Uterus (tissue), 4 donors: Measurements from ENCODE around the gene EXOC4. TPM values are rescaled to one million over a fixed set of nuclear protein-coding genes. Genes with fewer than 3 reads are reported as not detected.

ENCODE experiments used
- DNase-seq, 2 donors: peaks; one replicate each; pipeline ENCODE4 v3.0.0-alpha.2; 2019 to 2020
- H3K27ac ChIP-seq, 2 donors: fragments of 200-600 bp; sonication (generic); 1 replicate in 1 of 2; 2 replicates in 1 of 2; pipeline ENCODE4 v1.5.1; 2016 to 2018
- H3K27me3 ChIP-seq, 2 donors: fragments of 200-600 bp; sonication (generic); one replicate each; pipeline ENCODE4 v1.5.1; 2018 to 2019; ENCODE audit warnings: control low read depth in 1 of 2
- H3K36me3 ChIP-seq, 2 donors: fragments of 200-600 bp; sonication (generic); one replicate each; pipeline ENCODE4 v1.5.1; 2019; ENCODE audit warnings: control low read depth in 1 of 2
- H3K4me1 ChIP-seq, 2 donors: fragments of 200-600 bp; sonication (generic); one replicate each; pipeline ENCODE4 v1.5.1; 2018 to 2019; ENCODE audit warnings: control low read depth in 1 of 2
- H3K4me3 ChIP-seq, 2 donors: fragments of 200-600 bp; sonication (generic); 1 replicate in 1 of 2; 2 replicates in 1 of 2; pipeline ENCODE4 v1.5.1; 2018 to 2019; ENCODE audit warnings: mild to moderate bottlenecking in 1 of 2
- H3K9me3 ChIP-seq, 2 donors: fragments of 200-600 bp; sonication (generic); one replicate each; pipeline ENCODE4 v1.5.1; 2019; ENCODE audit warnings: control low read depth in 1 of 2
- POLR2A ChIP-seq, 2 donors: fragments of 450-650 bp; IDR thresholded peaks; one replicate each; pipeline ENCODE4 v1.6.1; 2016; ENCODE audit warnings: antibody characterized with exemption in 2 of 2, mild to moderate bottlenecking in 1 of 2, moderate library complexity in 1 of 2
- intact Hi-C: fragments of 100-400 bp; cut with DNase I; formaldehyde crosslinking; loops from one replicate; pipeline ENCODE4 v1.15.1; 2023; ENCODE audit warnings: low total_unique reads
- total RNA-seq, 4 donors: library from RNA; depleted of rRNA in 3 of 4; stranded (reverse); fragments of >200 nt in 3 of 4; gene quantifications; one replicate each; pipeline versions ENCODE4 v1.1.0 to v1.2.4, GENCODE V29; 2014 to 2023
- TF ChIP-seq, protein P1 (sequence below), 4 experiments: fragments of 200-600 bp in 2 of 4; fragments of 450-650 bp in 2 of 4; sonication (generic) in 2 of 4; IDR thresholded peaks; one replicate each; pipeline ENCODE4 v1.5.1; 2016 to 2019; ENCODE audit warnings: antibody characterized with exemption in 4 of 4, mild to moderate bottlenecking in 2 of 4, moderate library complexity in 1 of 4
- donor health status: DM: yes; HTN: yes; CAD: no.

Gene EXOC4
- total RNA-seq, 4 donors from 2014 or later = 27.2 to 126 (median 65.4) TPM

DNA sequence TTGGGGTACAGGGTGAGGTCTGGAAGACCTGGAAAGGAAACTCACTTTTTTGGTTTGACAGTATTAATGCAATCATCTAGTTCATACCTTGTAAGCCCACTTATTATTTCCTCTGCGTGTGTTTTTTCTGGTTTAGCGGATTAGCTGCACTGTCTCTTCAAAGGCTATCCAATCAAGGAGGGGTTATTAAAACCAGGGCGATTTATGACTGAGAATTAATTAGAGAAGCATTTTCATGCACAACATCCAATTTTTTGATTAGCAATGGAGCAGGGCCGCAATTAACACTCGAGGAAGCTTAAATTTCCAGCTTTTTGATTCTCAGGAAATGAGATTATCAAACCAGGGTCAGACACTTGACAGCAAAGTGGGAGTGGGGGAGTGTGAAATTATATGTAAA is 248.9 kb downstream of the EXOC4 start:
- H3K4me1 ChIP-seq = no peaks in the 10 kb centered on the region
- TF ChIP-seq, protein P1, sequence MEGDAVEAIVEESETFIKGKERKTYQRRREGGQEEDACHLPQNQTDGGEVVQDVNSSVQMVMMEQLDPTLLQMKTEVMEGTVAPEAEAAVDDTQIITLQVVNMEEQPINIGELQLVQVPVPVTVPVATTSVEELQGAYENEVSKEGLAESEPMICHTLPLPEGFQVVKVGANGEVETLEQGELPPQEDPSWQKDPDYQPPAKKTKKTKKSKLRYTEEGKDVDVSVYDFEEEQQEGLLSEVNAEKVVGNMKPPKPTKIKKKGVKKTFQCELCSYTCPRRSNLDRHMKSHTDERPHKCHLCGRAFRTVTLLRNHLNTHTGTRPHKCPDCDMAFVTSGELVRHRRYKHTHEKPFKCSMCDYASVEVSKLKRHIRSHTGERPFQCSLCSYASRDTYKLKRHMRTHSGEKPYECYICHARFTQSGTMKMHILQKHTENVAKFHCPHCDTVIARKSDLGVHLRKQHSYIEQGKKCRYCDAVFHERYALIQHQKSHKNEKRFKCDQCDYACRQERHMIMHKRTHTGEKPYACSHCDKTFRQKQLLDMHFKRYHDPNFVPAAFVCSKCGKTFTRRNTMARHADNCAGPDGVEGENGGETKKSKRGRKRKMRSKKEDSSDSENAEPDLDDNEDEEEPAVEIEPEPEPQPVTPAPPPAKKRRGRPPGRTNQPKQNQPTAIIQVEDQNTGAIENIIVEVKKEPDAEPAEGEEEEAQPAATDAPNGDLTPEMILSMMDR (IDR thresholded peaks at IDR 0.05) = no peak
- no peak for TF ChIP-seq POLR2A (IDR thresholded peaks at IDR 0.05)
- no peaks in the 10 kb centered on the region for H3K36me3 ChIP-seq
- intact Hi-C loops = no loop called here
- H3K9me3 ChIP-seq = no peaks in the 10 kb centered on the region
- H3K27ac ChIP-seq = no peak overlapping the region
- DNase-seq = no peak
- H3K27me3 ChIP-seq = no peaks in the 10 kb centered on the region
- no peak overlapping the region for H3K4me3 ChIP-seq

DNA sequence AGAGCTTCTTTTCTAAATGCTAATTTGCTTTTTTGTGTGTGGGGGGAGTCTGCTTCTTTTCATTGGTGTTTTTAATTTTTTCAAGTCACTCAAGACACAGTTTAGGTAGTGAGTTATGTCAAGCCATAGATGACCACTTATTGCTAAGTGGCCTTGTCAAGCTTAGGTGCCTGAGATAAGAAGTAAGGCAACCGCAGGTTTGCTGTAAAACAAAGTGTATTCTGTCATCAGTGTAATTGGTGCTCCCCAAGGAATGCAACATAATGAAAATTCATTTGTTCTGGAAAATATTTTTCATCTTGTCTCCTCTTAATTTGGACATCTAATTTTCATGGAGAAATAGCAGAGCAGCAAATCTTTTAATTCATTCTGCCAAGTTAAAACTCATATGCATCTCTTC is 249.6 kb downstream of the EXOC4 start:
- H3K36me3 ChIP-seq = no peaks in the 10 kb centered on the region
- no peak for TF ChIP-seq POLR2A (IDR thresholded peaks at IDR 0.05)
- TF ChIP-seq, protein P1 (IDR thresholded peaks at IDR 0.05) = no peak
- no peak for DNase-seq
- no peaks in the 10 kb centered on the region for H3K27me3 ChIP-seq
- intact Hi-C loops = no loop called here
- H3K27ac ChIP-seq = no peak overlapping the region
- no peak overlapping the region for H3K4me3 ChIP-seq
- no peaks in the 10 kb centered on the region for H3K4me1 ChIP-seq
- H3K9me3 ChIP-seq = no peaks in the 10 kb centered on the region

DNA sequence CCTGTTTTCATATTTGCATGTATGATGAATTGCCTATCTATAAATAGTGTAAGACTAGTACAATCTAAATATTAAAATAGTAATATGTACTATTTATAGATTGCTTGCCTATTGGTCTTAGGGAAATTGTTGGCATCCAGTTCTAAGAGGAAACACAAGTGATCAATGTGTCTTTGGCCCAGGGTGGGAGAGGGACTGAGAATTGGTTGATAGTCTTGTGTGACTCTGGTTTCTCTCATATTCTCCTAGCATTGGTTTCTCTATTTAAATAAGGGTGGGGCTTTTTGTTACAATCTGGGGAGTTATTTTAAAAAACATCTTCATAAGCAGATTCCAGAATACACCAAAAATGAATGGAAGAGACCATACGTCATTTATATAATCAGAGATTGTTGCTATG is 250.1 kb downstream of the EXOC4 start:
- H3K27me3 ChIP-seq = no peaks in the 10 kb centered on the region
- H3K36me3 ChIP-seq = no peaks in the 10 kb centered on the region
- TF ChIP-seq, protein P1 (IDR thresholded peaks at IDR 0.05) = no peak
- no peak for TF ChIP-seq POLR2A (IDR thresholded peaks at IDR 0.05)
- H3K27ac ChIP-seq = no peak overlapping the region
- no peak for DNase-seq
- intact Hi-C loops = no loop called here
- H3K4me3 ChIP-seq = no peak overlapping the region
- no peaks in the 10 kb centered on the region for H3K4me1 ChIP-seq
- H3K9me3 ChIP-seq = no peaks in the 10 kb centered on the region

DNA sequence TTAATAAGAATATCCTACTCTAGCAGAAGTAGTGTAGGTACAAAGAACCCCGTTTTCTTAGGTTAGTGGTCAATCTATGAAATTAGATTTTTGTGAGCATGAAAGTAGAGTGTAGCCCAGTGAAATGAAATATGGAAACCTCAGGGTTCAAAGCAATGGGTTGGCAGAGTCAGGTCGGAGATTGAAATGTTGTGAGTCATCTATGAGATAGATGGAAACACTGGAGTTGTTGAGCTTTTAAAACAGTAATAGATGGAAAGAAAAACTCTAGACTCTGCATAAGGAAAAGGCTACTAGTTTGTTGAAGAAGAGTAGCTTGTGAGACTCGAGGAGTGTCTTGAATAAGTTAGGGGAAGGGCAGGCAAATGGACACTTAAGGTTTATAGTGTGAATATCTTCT is 251.9 kb downstream of the EXOC4 start:
- Histone ChIP-seq H3K27me3 (no peaks in the 10 kb centered on the region), H3K36me3 (no peaks in the 10 kb centered on the region), H3K4me1 (no peaks in the 10 kb centered on the region), H3K9me3 (no peaks in the 10 kb centered on the region), H3K4me3 (no peak overlapping the region), H3K27ac (no peak overlapping the region)
- TF ChIP-seq, protein P1 (IDR thresholded peaks at IDR 0.05) = no peak
- no peak for TF ChIP-seq POLR2A (IDR thresholded peaks at IDR 0.05)
- DNase-seq = no peak
- intact Hi-C loops = no loop called here

DNA sequence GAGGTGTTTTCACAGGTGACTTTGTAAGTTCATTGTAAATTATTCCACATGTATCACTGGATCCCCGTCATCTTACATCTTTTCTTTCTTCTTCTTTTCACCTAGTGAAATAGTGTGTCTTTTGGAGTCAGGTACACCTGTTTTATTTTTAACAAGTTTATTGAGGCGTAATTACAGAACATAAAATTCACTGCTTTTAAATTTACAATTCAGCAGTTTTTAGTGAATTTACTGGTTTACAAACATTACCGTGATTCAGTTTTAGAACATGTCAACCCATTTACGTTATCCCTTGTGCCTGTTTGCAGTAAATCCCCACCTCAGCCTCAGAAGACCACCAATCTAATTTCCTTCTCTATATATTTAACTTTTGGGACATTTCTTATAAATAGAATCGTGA is 256.9 kb downstream of the EXOC4 start:
- Histone ChIP-seq H3K27ac (no peak overlapping the region), H3K9me3 (no peaks in the 10 kb centered on the region), H3K27me3 (no peaks in the 10 kb centered on the region), H3K36me3 (no peaks in the 10 kb centered on the region), H3K4me3 (no peak overlapping the region), H3K4me1 (no peaks in the 10 kb centered on the region)
- no peak for DNase-seq
- no peak for TF ChIP-seq POLR2A (IDR thresholded peaks at IDR 0.05)
- TF ChIP-seq, protein P1 (IDR thresholded peaks at IDR 0.05) = no peak
- intact Hi-C loops = no loop called here
